ENCODE data around the gene NRSN2. TPM values are rescaled to one million over a fixed set of nuclear protein-coding genes. Genes with fewer than 3 reads are reported as not detected.
"Not testable (repeated sequence)": the region's sequence is repeated elsewhere in the genome, so short reads cannot be mapped to it uniquely, and the experiment has no call there.

The NRSN2 gene
- total RNA-seq, 2 donors from 2014 or later, result 25.1 to 56.9 TPM

DNA sequence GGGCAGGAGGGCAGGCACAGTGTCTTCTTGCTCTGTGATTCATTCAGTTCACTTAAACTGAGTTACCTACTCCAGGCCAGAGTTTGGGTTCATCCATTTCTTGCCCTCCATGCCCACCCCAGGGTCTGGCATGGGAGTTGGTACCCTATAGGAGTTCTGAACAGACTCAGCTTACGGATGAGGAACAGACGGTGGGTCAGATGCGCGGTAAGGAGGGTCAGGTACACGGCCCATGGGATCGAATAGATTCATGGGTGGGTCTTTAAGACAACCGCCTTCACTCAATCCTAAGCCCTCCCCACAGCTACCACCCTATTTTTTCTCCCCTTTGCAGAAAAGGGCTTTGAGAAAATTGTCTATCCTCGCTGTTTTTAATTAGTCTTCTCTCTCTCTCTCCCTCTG lies 20.6 kb downstream of the NRSN2 start:
- Histone ChIP-seq H3K27me3 (replicated peaks; ENCODE audit: insufficient read depth) (no peaks in the 10 kb centered on the region), H3K27ac (no peak overlapping the region), H3K36me3 (no peaks in the 10 kb centered on the region), H3K4me3 (no peak overlapping the region), H3K9me3 (no peaks in the 10 kb centered on the region), H3K4me1 (ENCODE audit: control insufficient read depth in 1 of 2, low read depth in 2 of 2) (peaks cover 0 to 2% of the 10 kb centered on the region in 2 donors)
- no peak for TF ChIP-seq CTCF (IDR thresholded peaks at IDR 0.05)
- ATAC-seq (ENCODE audit: insufficient number of reproducible peaks, low FRiP score, low read depth) (no peak), DNase-seq (ENCODE audit: low spot score) (no peak)

DNA sequence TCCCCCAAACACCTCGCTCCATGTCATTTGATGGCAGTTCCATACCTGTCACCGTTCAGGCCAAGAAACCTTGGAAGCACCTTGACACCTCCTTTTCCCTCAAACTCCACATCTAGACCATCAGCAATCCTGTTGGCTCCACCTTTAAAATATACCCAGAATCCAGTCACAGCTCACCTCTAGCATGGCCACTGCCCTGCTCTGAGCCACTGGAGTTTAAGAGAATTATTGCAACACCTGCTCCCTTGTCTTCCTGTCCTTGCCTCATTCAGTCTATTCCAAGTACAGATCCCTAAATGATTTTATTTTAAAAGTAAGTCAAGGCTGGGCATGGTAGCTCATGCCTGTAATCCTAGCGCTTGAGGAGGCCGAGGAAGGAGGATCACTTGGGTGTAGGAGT lies 22.0 kb downstream of the NRSN2 start:
- DNase-seq (ENCODE audit: low spot score) (no peak), ATAC-seq (ENCODE audit: insufficient number of reproducible peaks, low FRiP score, low read depth) (no peak)
- Histone ChIP-seq H3K4me3 (no peak overlapping the region), H3K27me3 (replicated peaks; ENCODE audit: insufficient read depth) (no peaks in the 10 kb centered on the region), H3K9me3 (no peaks in the 10 kb centered on the region), H3K27ac (no peak overlapping the region), H3K4me1 (ENCODE audit: control insufficient read depth in 1 of 2, low read depth in 2 of 2) (no peaks in the 10 kb centered on the region), H3K36me3 (no peaks in the 10 kb centered on the region)
- TF ChIP-seq CTCF (IDR thresholded peaks at IDR 0.05), result no peak

DNA sequence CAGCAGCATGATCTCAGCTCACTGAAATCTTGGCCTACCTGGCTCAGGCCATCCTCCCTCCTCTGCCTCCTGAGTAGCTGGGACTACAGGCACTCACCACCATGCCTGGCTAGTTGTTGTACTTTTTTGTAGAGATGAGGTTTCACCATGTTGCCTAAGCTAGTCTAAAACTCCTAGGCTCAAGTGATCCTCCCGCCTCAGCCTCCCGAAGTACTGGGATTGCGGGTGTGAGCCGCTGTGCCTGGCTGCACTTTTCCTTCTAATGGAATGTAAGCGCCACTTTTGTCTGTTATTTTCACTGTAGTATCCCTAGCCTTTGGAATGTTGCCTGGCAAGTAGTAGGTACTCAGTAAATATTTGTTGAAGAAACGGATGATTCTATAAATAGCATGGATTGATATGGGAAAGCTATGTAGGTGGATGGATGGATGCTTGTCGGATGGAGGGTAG lies 23.3 kb downstream of the NRSN2 start:
- no peak for TF ChIP-seq CTCF (IDR thresholded peaks at IDR 0.05)

DNA sequence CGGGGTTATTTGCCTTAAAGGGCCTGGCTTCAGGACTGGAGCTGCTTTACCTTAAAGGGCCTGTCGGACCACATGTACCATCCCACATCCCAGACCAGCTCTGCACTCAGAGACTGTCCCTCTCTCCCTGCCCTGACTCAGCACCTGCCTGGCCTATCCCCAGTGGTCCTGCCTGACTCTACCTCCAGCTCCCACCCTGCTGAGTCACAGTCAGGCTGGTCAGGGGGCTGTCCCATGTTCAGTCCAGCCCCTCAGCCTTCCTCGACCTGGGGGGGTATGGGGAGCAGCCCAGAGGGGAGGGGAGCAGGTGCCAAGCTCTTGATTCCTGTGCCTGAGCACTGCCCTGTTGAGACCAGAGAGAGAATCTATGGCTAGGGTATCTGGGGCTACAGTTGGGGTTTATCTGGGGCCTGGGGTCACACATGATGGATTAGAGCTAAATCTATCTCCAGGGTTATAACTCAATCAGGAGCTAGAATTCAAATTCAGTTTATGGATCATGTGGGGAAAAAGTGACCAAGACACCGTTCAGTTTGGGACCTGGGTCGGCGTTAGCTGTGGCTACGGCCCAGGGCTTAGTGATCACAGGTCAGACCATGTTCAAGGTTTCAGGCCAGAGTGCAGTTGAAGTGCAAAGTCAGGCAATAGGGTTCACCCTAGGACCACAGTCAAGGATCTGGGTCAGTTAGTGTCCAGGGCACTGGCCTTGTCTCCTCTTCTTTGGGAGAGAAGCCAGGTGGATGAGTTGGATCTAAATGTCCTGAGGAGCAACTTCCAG lies 24.3 kb downstream of the NRSN2 start:
- Histone ChIP-seq H3K27ac (no peak overlapping the region), H3K9me3 (no peaks in the 10 kb centered on the region), H3K36me3 (no peaks in the 10 kb centered on the region), H3K27me3 (replicated peaks; ENCODE audit: insufficient read depth) (no peaks in the 10 kb centered on the region), H3K4me1 (ENCODE audit: control insufficient read depth in 1 of 2, low read depth in 2 of 2) (no peaks in the 10 kb centered on the region), H3K4me3 (no peak overlapping the region)
- no peak for TF ChIP-seq CTCF (IDR thresholded peaks at IDR 0.05)
- ATAC-seq (ENCODE audit: insufficient number of reproducible peaks, low FRiP score, low read depth), result no peak
- DNase-seq (ENCODE audit: low spot score), result no peak

More for the DNA sequence above, 23.3 kb downstream of the NRSN2 start:
- ATAC-seq (ENCODE audit: insufficient number of reproducible peaks, low FRiP score, low read depth), result no peak
- Histone ChIP-seq H3K4me1 (ENCODE audit: control insufficient read depth in 1 of 2, low read depth in 2 of 2) (no peaks in the 10 kb centered on the region), H3K4me3 (no peak overlapping the region), H3K27ac (no peak overlapping the region), H3K27me3 (replicated peaks; ENCODE audit: insufficient read depth) (no peaks in the 10 kb centered on the region), H3K36me3 (no peaks in the 10 kb centered on the region), H3K9me3 (no peaks in the 10 kb centered on the region)
- DNase-seq (ENCODE audit: low spot score), result no peak

- Histone ChIP-seq H3K4me1 (ENCODE audit: control insufficient read depth in 1 of 2, low read depth in 2 of 2) (no peaks in the 10 kb centered on the region), H3K4me3 (no peak overlapping the region), H3K27me3 (replicated peaks; ENCODE audit: insufficient read depth) (no peaks in the 10 kb centered on the region), H3K27ac (no peak overlapping the region), H3K9me3 (no peaks in the 10 kb centered on the region), H3K36me3 (no peaks in the 10 kb centered on the region)
- no peak for ATAC-seq (ENCODE audit: insufficient number of reproducible peaks, low FRiP score, low read depth)
- no peak for DNase-seq (ENCODE audit: low spot score)
- no peak for TF ChIP-seq CTCF (IDR thresholded peaks at IDR 0.05)
Observed at GRCh38 chr20:371755-372542, 25.0 kb downstream of the NRSN2 start.

DNA sequence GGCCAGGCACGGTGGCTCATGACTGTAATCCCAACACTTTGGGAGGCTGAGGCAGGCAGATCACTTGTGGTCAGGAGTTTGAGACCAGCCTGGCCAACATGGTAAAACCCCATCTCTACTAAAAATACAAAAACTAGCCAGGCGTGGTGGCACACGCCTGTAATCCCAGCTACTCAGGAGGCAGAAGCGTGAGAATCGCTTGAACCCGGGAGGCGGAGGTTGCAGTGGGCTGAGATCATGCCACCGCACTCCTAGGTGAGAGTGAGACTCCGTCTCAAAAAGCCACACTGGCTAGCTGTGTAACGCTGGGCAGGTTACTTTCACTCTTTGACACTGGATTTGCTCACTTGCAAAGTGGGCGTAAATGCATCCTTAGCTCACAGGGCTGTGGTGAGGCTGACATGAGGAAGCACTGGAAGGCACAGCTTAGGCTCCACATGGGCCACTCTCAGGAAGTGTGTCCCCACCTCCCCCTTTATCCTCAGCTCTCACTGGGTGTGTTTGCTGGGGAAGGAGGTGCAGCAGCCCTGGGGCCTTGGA lies 25.7 kb downstream of the NRSN2 start:
- H3K27ac ChIP-seq; H3K4me1 ChIP-seq (ENCODE audit: control insufficient read depth in 1 of 2, low read depth in 2 of 2); H3K27me3 ChIP-seq (replicated peaks; ENCODE audit: insufficient read depth); DNase-seq (ENCODE audit: low spot score); H3K36me3 ChIP-seq; H3K9me3 ChIP-seq; ATAC-seq (ENCODE audit: insufficient number of reproducible peaks, low FRiP score, low read depth); H3K4me3 ChIP-seq: not testable (repeated sequence)
